T-helper 9 cell (primary cell): ENCODE data around the gene MYRF.
A peak's percentile ranks its signal among the peaks of the same experiment; 100 is the strongest.

Experiments
- DNase-seq: peaks from one replicate; pipeline ENCODE4 v3.0.0-alpha.2; 2020

The MYRF gene

GRCh38 chr11:61762223-61762615, 9.8 kb downstream of the MYRF start:
- DNase-seq, result no peak

- DNase-seq, result no peak
Measured at GRCh38 chr11:61762798-61763197, 10.4 kb downstream of the MYRF start.

- DNase-seq, result no peak
Measured at GRCh38 chr11:61763930-61764605, 11.6 kb downstream of the MYRF start.

- DNase-seq, result no peak
Measured at GRCh38 chr11:61764606-61765260, 12.3 kb downstream of the MYRF start.

- DNase-seq, result no peak
Measured at GRCh38 chr11:61765550-61766253, 13.3 kb downstream of the MYRF start.

GRCh38 chr11:61766353-61766841, 14.0 kb downstream of the MYRF start:
- DNase-seq, result no peak

GRCh38 chr11:61768376-61769076, 16.1 kb downstream of the MYRF start:
- no peak for DNase-seq

GRCh38 chr11:61769169-61769920, 16.9 kb downstream of the MYRF start:
- DNase-seq, result no peak

- no peak for DNase-seq
Measured at GRCh38 chr11:61769946-61770683, 17.7 kb downstream of the MYRF start.

- no peak for DNase-seq
Measured at GRCh38 chr11:61771195-61771894, 18.9 kb downstream of the MYRF start.

- DNase-seq, result no peak
Measured at GRCh38 chr11:61771985-61772455, 19.6 kb downstream of the MYRF start.

GRCh38 chr11:61773356-61773755, 20.9 kb downstream of the MYRF start:
- no peak for DNase-seq

- no peak for DNase-seq
Measured at GRCh38 chr11:61773809-61774208, 21.4 kb downstream of the MYRF start.

GRCh38 chr11:61774411-61774810, 22.0 kb downstream of the MYRF start:
- no peak for DNase-seq

GRCh38 chr11:61775106-61775505, 22.7 kb downstream of the MYRF start:
- no peak for DNase-seq

- DNase-seq, result no peak
Measured at GRCh38 chr11:61775606-61776554, 23.4 kb downstream of the MYRF start.

- peak; percentile 37 for DNase-seq
Measured at GRCh38 chr11:61776561-61777075, 24.2 kb downstream of the MYRF start.

- DNase-seq, result peak; percentile 68
Measured at GRCh38 chr11:61777234-61778090, 25.0 kb downstream of the MYRF start.
